HFFc6 (cell line): Measurements from ENCODE around the gene GALNT5. TPM values are rescaled to one million over a fixed set of nuclear protein-coding genes. Genes with fewer than 3 reads are reported as not detected.

Experiments
- DNase-seq: peaks from one replicate; pipeline ENCODE4 v3.0.0-alpha.2; 2018
- H3K27ac Mint-ChIP-seq: 2 replicates; pipeline ENCODE4 v1.8.0; 2020; ENCODE audit warnings: mild to moderate bottlenecking, mixed read lengths
- H3K27me3 Mint-ChIP-seq: 2 replicates; pipeline ENCODE4 v1.8.0; 2021; ENCODE audit warnings: mild to moderate bottlenecking, moderate library complexity, mixed read lengths; ENCODE audit not compliant: insufficient read depth
- H3K36me3 Mint-ChIP-seq: 2 replicates; pipeline ENCODE4 v1.8.0; 2021; ENCODE audit warnings: low read depth, mixed read lengths
- H3K4me1 Mint-ChIP-seq: 2 replicates; pipeline ENCODE4 v1.8.0; 2020; ENCODE audit warnings: low read depth, mixed read lengths
- H3K4me3 Mint-ChIP-seq: 2 replicates; pipeline ENCODE4 v1.8.0; 2020; ENCODE audit warnings: mild to moderate bottlenecking, moderate library complexity, mixed read lengths
- H3K9me3 Mint-ChIP-seq: 2 replicates; pipeline ENCODE4 v1.8.0; 2020; ENCODE audit warnings: mild to moderate bottlenecking, mixed read lengths
- CTCF ChIP-seq: fragments of 200-600 bp; sonication (generic); IDR thresholded peaks from 2 replicates; pipeline ENCODE4 v1.5.0; 2021; ENCODE audit warnings: antibody characterized with exemption, mild to moderate bottlenecking
- total RNA-seq, 6 experiments: library from RNA; stranded (reverse); fragmentation: NEBNext Ultra II Directional; extraction: Animal tissue kit (Norgen Biotek cat#: 25700); gene quantifications; 2 replicates in 1 of 6; 3 replicates in 5 of 6; pipeline ENCODE4 v1.2.3, GENCODE V29; 2021

Gene GALNT5
- total RNA-seq, 6 experiments from 2014 or later: 27.6 to 70.0 (median 63.0) TPM

DNA sequence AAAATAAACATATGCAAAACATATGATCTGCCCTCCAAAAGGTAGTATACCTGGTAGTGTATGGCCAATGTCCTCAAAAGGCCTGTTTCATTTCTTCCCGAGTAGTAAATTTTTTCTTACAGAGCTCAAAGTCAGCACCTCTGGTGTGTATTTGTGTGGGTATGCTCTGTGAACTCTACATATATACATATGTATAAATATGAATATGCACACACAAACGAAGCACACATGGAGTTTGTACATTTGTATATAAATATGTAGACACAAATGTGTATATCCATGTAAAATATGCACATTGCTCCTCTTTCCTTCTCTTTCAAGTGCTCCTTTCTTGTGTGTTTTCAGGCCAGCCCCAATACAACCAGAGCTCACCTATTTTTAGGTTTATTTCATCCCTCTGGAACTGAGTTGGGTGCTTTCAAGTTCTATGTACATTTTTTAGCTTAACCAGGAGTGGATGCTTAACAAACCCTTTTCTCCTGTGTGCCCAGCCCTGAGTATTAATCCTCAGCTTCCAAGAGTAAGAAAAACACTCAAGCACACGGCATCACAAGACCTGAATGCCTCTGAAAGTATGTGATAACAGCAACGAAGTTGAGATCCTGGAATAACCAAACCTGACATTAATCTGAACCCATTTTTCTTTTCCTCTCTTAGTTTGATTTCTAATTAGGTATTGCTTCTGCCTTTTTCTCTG is 12.2 kb upstream of the GALNT5 start:
- DNase-seq: no peak
- no peaks in the 10 kb centered on the region for H3K9me3 Mint-ChIP-seq
- H3K27ac Mint-ChIP-seq: peak overlapping the region; percentile 99
- H3K4me3 Mint-ChIP-seq: peak overlapping the region; percentile 54
- H3K36me3 Mint-ChIP-seq: no peaks in the 10 kb centered on the region
- peaks cover 52% of the 10 kb centered on the region for H3K4me1 Mint-ChIP-seq
- H3K27me3 Mint-ChIP-seq: no peaks in the 10 kb centered on the region; the same call in 1 of the 2 replicates
- no peak for TF ChIP-seq CTCF

- H3K27me3 Mint-ChIP-seq: no peaks in the 10 kb centered on the region; the same call in 1 of the 2 replicates
- H3K4me1 Mint-ChIP-seq: peaks cover 52% of the 10 kb centered on the region
- peak overlapping the region; percentile 99 for H3K27ac Mint-ChIP-seq
- no peak for TF ChIP-seq CTCF
- peak; percentile 95 for DNase-seq
- H3K9me3 Mint-ChIP-seq: no peaks in the 10 kb centered on the region
- no peaks in the 10 kb centered on the region for H3K36me3 Mint-ChIP-seq
- H3K4me3 Mint-ChIP-seq: peak overlapping the region; percentile 54
Observed at GRCh38 chr2:157245846-157246764, 11.4 kb upstream of the GALNT5 start.

DNA sequence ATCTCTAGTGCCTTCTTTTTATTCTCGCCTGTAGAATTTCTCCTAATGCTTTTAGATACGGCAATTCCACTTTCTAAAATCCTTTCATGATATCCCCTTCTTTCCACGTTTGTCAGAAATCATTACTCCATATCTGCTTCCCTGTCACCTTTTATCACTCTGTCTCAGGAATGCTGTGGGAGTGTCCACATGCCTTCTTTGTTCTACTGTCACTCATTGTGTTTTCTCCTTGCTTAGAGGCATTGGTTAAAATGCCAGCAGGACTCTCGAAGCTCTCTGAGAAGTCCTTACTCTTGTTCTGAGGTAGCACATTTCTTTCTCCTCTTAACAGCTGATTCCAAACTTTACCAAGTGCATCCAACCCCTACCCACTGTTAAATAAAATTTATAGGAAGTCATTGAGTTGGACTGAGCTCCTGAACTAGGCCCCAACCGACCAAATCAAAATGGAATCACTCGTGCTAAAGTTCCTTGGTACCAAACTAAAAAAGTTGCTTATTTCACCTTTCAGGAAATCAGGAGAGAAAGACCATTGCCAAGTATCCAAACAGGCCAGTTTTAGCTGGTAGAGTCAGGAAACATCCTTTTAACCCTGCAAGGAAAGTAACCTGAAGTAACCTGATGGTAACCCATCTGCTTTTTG is 10.6 kb upstream of the GALNT5 start:
- Mint-ChIP-seq H3K4me3 (peak overlapping the region; percentile 50), H3K27ac (peak overlapping the region; percentile 99), H3K9me3 (no peaks in the 10 kb centered on the region), H3K36me3 (no peaks in the 10 kb centered on the region), H3K27me3 (no peaks in the 10 kb centered on the region; the same call in 1 of the 2 replicates), H3K4me1 (peaks cover 52% of the 10 kb centered on the region)
- no peak for DNase-seq
- TF ChIP-seq CTCF: no peak

- Mint-ChIP-seq H3K4me1 (peaks cover 40% of the 10 kb centered on the region), H3K36me3 (no peaks in the 10 kb centered on the region), H3K9me3 (no peaks in the 10 kb centered on the region), H3K4me3 (no peak overlapping the region), H3K27ac (no peak overlapping the region), H3K27me3 (no peaks in the 10 kb centered on the region; the same call in 1 of the 2 replicates)
- no peak for DNase-seq
- no peak for TF ChIP-seq CTCF
Observed at GRCh38 chr2:157250836-157251235, 6.7 kb upstream of the GALNT5 start.

- no peak for DNase-seq
- Mint-ChIP-seq H3K4me3 (no peak overlapping the region), H3K27me3 (no peaks in the 10 kb centered on the region; the same call in 1 of the 2 replicates), H3K36me3 (no peaks in the 10 kb centered on the region), H3K9me3 (no peaks in the 10 kb centered on the region), H3K4me1 (peaks cover 40% of the 10 kb centered on the region), H3K27ac (no peak overlapping the region)
- no peak for TF ChIP-seq CTCF
Observed at GRCh38 chr2:157251932-157252331, 5.6 kb upstream of the GALNT5 start.
